HepG2 (cell line): ENCODE data around the gene PRXL2A. TPM values are rescaled to one million over a fixed set of nuclear protein-coding genes. Genes with fewer than 3 reads are reported as not detected.

Source experiments
- CEBPG ChIP-seq: IDR thresholded peaks from 2 replicates; pipeline ENCODE4 v1.6.1; 2016
- DNMT1 ChIP-seq: sonication (generic); formaldehyde crosslinking; IDR thresholded peaks from 2 replicates; pipeline ENCODE4 v1.5.1; 2020; ENCODE audit warnings: mild to moderate bottlenecking, missing genetic modification reagents
- FUBP1 ChIP-seq: sonication (generic); formaldehyde crosslinking; IDR thresholded peaks from 2 replicates; pipeline ENCODE4 v1.5.1; 2020; ENCODE audit warnings: missing genetic modification reagents, mild to moderate bottlenecking, borderline replicate concordance
- KLF12 ChIP-seq: sonication (generic); formaldehyde crosslinking; IDR thresholded peaks from 2 replicates; pipeline ENCODE4 v1.4.0; 2020; ENCODE audit warnings: missing genetic modification reagents, borderline replicate concordance
- MED13 ChIP-seq: sonication (generic); formaldehyde crosslinking; IDR thresholded peaks from 2 replicates; pipeline ENCODE4 v1.5.0; 2020; ENCODE audit warnings: missing genetic modification reagents
- MXD1 ChIP-seq: sonication (generic); formaldehyde crosslinking; IDR thresholded peaks from 2 replicates; pipeline ENCODE4 v1.4.0; 2020; ENCODE audit warnings: mild to moderate bottlenecking, missing genetic modification reagents
- NONO ChIP-seq, 2 experiments: fragments of 450-650 bp in 1 of 2; sonication (generic) in 1 of 2; formaldehyde crosslinking in 1 of 2; IDR thresholded peaks in 1 of 2; conservative IDR thresholded peaks in 1 of 2; 2 replicates each; pipeline versions ENCODE4 v1.6.1 to v1.8.0; 2017 to 2022; ENCODE audit warnings: mild to moderate bottlenecking in 1 of 2, missing genetic modification reagents in 1 of 2, moderate library complexity in 1 of 2
- PRPF4 ChIP-seq: fragments of 200-400 bp; formaldehyde crosslinking; IDR thresholded peaks from 2 replicates; pipeline ENCODE4 v1.6.1; 2016; ENCODE audit warnings: low read length, low read depth; ENCODE audit not compliant: poor library complexity, severe bottlenecking
- SNAPC2 ChIP-seq: sonication (generic); formaldehyde crosslinking; IDR thresholded peaks from 2 replicates; pipeline ENCODE4 v1.8.1; 2022; ENCODE audit warnings: mild to moderate bottlenecking, missing genetic modification reagents
- TCF12 ChIP-seq, 2 experiments: fragments of 450-650 bp in 1 of 2; sonication (generic) in 1 of 2; formaldehyde crosslinking in 1 of 2; IDR thresholded peaks; 2 replicates each; pipeline versions ENCODE4 v1.6.1 to v1.8.0; 2017 to 2022; ENCODE audit warnings: antibody characterized with exemption in 1 of 2, mild to moderate bottlenecking in 1 of 2, missing genetic modification reagents in 1 of 2, moderate library complexity in 1 of 2
- TOE1 ChIP-seq: sonication (generic); formaldehyde crosslinking; IDR thresholded peaks from 2 replicates; pipeline ENCODE4 v1.4.0; 2020; ENCODE audit warnings: mild to moderate bottlenecking, missing genetic modification reagents
- ZC3H13 ChIP-seq: sonication (generic); formaldehyde crosslinking; IDR thresholded peaks from 2 replicates; pipeline ENCODE4 v1.8.1; 2023; ENCODE audit warnings: mild to moderate bottlenecking, missing genetic modification reagents, moderate library complexity
- ZC3H4 ChIP-seq: sonication (generic); formaldehyde crosslinking; IDR thresholded peaks from 2 replicates; pipeline ENCODE4 v1.4.0; 2020; ENCODE audit warnings: missing genetic modification reagents, borderline replicate concordance
- ZNF230 ChIP-seq: sonication (generic); formaldehyde crosslinking; IDR thresholded peaks from 2 replicates; pipeline ENCODE4 v1.4.0; 2020; ENCODE audit warnings: mild to moderate bottlenecking, missing genetic modification reagents
- ZNF335 ChIP-seq: sonication (generic); formaldehyde crosslinking; IDR thresholded peaks from 2 replicates; pipeline ENCODE4 v1.4.0; 2020; ENCODE audit warnings: missing genetic modification reagents
- ZNF556 ChIP-seq: sonication (generic); formaldehyde crosslinking; IDR thresholded peaks from 2 replicates; pipeline ENCODE4 v1.4.0; 2020; ENCODE audit warnings: mild to moderate bottlenecking, missing genetic modification reagents, borderline replicate concordance
- ZNF557 ChIP-seq: sonication (generic); formaldehyde crosslinking; IDR thresholded peaks from 2 replicates; pipeline ENCODE4 v1.4.0; 2020; ENCODE audit warnings: missing genetic modification reagents
- ZNF567 ChIP-seq: sonication (generic); formaldehyde crosslinking; IDR thresholded peaks from 2 replicates; pipeline ENCODE4 v1.8.1; 2023; ENCODE audit warnings: mild to moderate bottlenecking, missing genetic modification reagents, borderline replicate concordance
- ZNF652 ChIP-seq: IDR thresholded peaks from 2 replicates; pipeline ENCODE4 v1.6.1; 2016; ENCODE audit warnings: low read depth, borderline replicate concordance
- ZNF780A ChIP-seq: sonication (generic); formaldehyde crosslinking; IDR thresholded peaks from 2 replicates; pipeline ENCODE4 v1.8.0; 2022; ENCODE audit warnings: mild to moderate bottlenecking, missing genetic modification reagents, moderate library complexity
- ZNF790 ChIP-seq: sonication (generic); formaldehyde crosslinking; IDR thresholded peaks from 2 replicates; pipeline ENCODE4 v1.8.0; 2022; ENCODE audit warnings: missing genetic modification reagents, mild to moderate bottlenecking, borderline replicate concordance
- ZNF850 ChIP-seq: sonication (generic); formaldehyde crosslinking; conservative IDR thresholded peaks from 2 replicates; pipeline ENCODE4 v1.9.0; 2021; ENCODE audit warnings: mild to moderate bottlenecking, missing genetic modification reagents
- polyA plus RNA-seq, 8 experiments: library from polyadenylated mRNA; depleted of rRNA in 3 of 8; stranded (reverse) in 7 of 8; unstranded in 1 of 8; fragments of >200 nt; fragmentation: Illumina TruSeq in 4 of 8; extraction: Trizol in 4 of 8; gene quantifications; 2 replicates each; pipeline versions ENCODE4 v1.2.1 to v1.2.3, GENCODE V29; 2011 to 2016; ENCODE audit warnings: low read depth in 4 of 8, missing spikeins in 1 of 8, mixed read lengths in 1 of 8; ENCODE audit not compliant: insufficient read depth in 1 of 8
- total RNA-seq, 5 experiments: library from RNA; depleted of rRNA; stranded (reverse); fragments of >200 nt; fragmentation: Illumina TruSeq; extraction: Trizol; gene quantifications; 2 replicates each; pipeline ENCODE4 v1.2.3, GENCODE V29; 2016; ENCODE audit warnings: low read depth in 1 of 5
- TF ChIP-seq, protein P1 (sequence below): sonication (generic); formaldehyde crosslinking; IDR thresholded peaks from 2 replicates; pipeline ENCODE4 v1.5.0; 2020; ENCODE audit warnings: missing genetic modification reagents, mild to moderate bottlenecking, borderline replicate concordance
- TF ChIP-seq, protein P2 (sequence below): sonication (generic); formaldehyde crosslinking; conservative IDR thresholded peaks from 2 replicates; pipeline ENCODE4 v1.4.0; 2020; ENCODE audit warnings: mild to moderate bottlenecking, missing genetic modification reagents, moderate library complexity

The PRXL2A gene
- total and polyA plus RNA-seq, 2 of the 13 experiments (the other 11 are each of a cell fraction or from before 2014, with no cell fraction given): 43.9 to 79.9 TPM

- TF ChIP-seq TOE1 (CRISPR knock-in tag) (no peak), FUBP1 (CRISPR knock-in tag) (no peak), ZNF652 (CRISPR knock-in tag) (no peak), ZC3H4 (CRISPR knock-in tag) (peak; percentile 18; the same call in 1 of the 2 replicates), NONO (IDR thresholded peaks at IDR 0.05) (no peak), NONO (CRISPR knock-in tag; conservative IDR thresholded peaks at IDR 0.05) (no peak), ZNF556 (CRISPR knock-in tag) (peak; percentile 50; the same call in 1 of the 2 replicates), ZNF335 (CRISPR knock-in tag) (0 out of 2 replicates have a peak, but pooled peaks have one; percentile 10), ZNF850 (CRISPR knock-in tag) (no peak), ZNF230 (CRISPR knock-in tag) (0 out of 2 replicates have a peak, but pooled peaks have one; percentile 34), ZNF567 (no peak), DNMT1 (CRISPR knock-in tag) (no peak), ZNF780A (no peak), ZC3H13 (no peak), PRPF4 (no peak), TCF12 (IDR thresholded peaks at IDR 0.05) (no peak), TCF12 (CRISPR knock-in tag; IDR thresholded peaks at IDR 0.05) (no peak), KLF12 (CRISPR knock-in tag) (no peak), ZNF790 (CRISPR knock-in tag) (no peak), MXD1 (CRISPR knock-in tag) (no peak), MED13 (CRISPR knock-in tag) (no peak), ZNF557 (no peak), CEBPG (CRISPR knock-in tag) (no peak), SNAPC2 (no peak)
- TF ChIP-seq, protein P1, sequence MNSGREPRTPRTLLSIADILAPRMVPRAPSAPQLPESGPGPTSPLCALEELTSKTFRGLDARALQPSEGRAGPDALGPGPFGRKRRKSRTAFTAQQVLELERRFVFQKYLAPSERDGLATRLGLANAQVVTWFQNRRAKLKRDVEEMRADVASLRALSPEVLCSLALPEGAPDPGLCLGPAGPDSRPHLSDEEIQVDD (CRISPR knock-in tag): peak; percentile 34; the same call in 1 of the 2 replicates
- TF ChIP-seq, protein P2, sequence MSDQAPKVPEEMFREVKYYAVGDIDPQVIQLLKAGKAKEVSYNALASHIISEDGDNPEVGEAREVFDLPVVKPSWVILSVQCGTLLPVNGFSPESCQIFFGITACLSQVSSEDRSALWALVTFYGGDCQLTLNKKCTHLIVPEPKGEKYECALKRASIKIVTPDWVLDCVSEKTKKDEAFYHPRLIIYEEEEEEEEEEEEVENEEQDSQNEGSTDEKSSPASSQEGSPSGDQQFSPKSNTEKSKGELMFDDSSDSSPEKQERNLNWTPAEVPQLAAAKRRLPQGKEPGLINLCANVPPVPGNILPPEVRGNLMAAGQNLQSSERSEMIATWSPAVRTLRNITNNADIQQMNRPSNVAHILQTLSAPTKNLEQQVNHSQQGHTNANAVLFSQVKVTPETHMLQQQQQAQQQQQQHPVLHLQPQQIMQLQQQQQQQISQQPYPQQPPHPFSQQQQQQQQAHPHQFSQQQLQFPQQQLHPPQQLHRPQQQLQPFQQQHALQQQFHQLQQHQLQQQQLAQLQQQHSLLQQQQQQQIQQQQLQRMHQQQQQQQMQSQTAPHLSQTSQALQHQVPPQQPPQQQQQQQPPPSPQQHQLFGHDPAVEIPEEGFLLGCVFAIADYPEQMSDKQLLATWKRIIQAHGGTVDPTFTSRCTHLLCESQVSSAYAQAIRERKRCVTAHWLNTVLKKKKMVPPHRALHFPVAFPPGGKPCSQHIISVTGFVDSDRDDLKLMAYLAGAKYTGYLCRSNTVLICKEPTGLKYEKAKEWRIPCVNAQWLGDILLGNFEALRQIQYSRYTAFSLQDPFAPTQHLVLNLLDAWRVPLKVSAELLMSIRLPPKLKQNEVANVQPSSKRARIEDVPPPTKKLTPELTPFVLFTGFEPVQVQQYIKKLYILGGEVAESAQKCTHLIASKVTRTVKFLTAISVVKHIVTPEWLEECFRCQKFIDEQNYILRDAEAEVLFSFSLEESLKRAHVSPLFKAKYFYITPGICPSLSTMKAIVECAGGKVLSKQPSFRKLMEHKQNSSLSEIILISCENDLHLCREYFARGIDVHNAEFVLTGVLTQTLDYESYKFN (CRISPR knock-in tag): no peak
Observed at GRCh38 chr10:80407812-80408241, 524 bp upstream of the PRXL2A start (continued).
